Astrocyte (in vitro differentiated cells and primary cell): ENCODE data around the gene CPNE1. TPM values are rescaled to one million over a fixed set of nuclear protein-coding genes. Genes with fewer than 3 reads are reported as not detected.

Experiments used
- DNase-seq: peaks from one replicate; pipeline ENCODE4 v3.0.0-alpha.2; 2010; ENCODE audit warnings: low read depth
- FAIRE-seq: peaks from 2 replicates; lab custom pipeline; 2011; peaks lifted over from hg19 to GRCh38; lab: Jason Lieb, UNC
- H2AFZ ChIP-seq: 2 replicates; pipeline ENCODE4 v1.6.0; 2012; ENCODE audit warnings: low read depth, low read length, inconsistent platforms
- H3K27ac ChIP-seq: 2 replicates; pipeline ENCODE4 v1.5.1; 2011; ENCODE audit warnings: low read depth, low read length, inconsistent platforms
- H3K27me3 ChIP-seq: 2 replicates; pipeline ENCODE4 v1.6.0; 2011; ENCODE audit warnings: low read length, inconsistent platforms; ENCODE audit not compliant: insufficient read depth
- H3K36me3 ChIP-seq: 2 replicates; pipeline ENCODE4 v1.5.1; 2011; ENCODE audit warnings: low read length, inconsistent platforms; ENCODE audit not compliant: insufficient read depth
- H3K4me1 ChIP-seq: 2 replicates; pipeline ENCODE4 v1.5.1; 2011; ENCODE audit warnings: low read length, inconsistent platforms; ENCODE audit not compliant: insufficient read depth
- H3K4me2 ChIP-seq: 2 replicates; pipeline ENCODE4 v1.6.0; 2012; ENCODE audit warnings: low read length, inconsistent platforms
- H3K4me3 ChIP-seq: 2 replicates; pipeline ENCODE4 v1.5.1; 2011; ENCODE audit warnings: low read depth, mild to moderate bottlenecking, low read length, inconsistent platforms; ENCODE audit not compliant: insufficient read depth
- H3K79me2 ChIP-seq: 2 replicates; pipeline ENCODE4 v1.6.0; 2012; ENCODE audit warnings: mild to moderate bottlenecking, low read length, inconsistent platforms; ENCODE audit not compliant: insufficient read depth
- H3K9ac ChIP-seq: 2 replicates; pipeline ENCODE4 v1.6.0; 2012; ENCODE audit warnings: mild to moderate bottlenecking, low read length, inconsistent platforms
- H3K9me3 ChIP-seq: 2 replicates; pipeline ENCODE4 v1.5.1; 2012; ENCODE audit warnings: low read depth, mild to moderate bottlenecking, low read length, inconsistent platforms; ENCODE audit not compliant: insufficient read depth
- H4K20me1 ChIP-seq: 2 replicates; pipeline ENCODE4 v1.6.0; 2012; ENCODE audit warnings: low read length, inconsistent platforms; ENCODE audit not compliant: insufficient read depth
- H3K27ac Mint-ChIP-seq: one replicate; pipeline ENCODE4 v1.8.0; 2021; ENCODE audit warnings: mild to moderate bottlenecking, mixed read lengths; ENCODE audit not compliant: unreplicated experiment
- H3K27me3 Mint-ChIP-seq: one replicate; pipeline ENCODE4 v1.8.0; 2021; ENCODE audit warnings: low read depth, mixed read lengths; ENCODE audit not compliant: unreplicated experiment
- H3K36me3 Mint-ChIP-seq: one replicate; pipeline ENCODE4 v1.8.0; 2021; ENCODE audit warnings: low read depth, mixed read lengths; ENCODE audit not compliant: unreplicated experiment
- H3K4me1 Mint-ChIP-seq: one replicate; pipeline ENCODE4 v1.8.0; 2021; ENCODE audit warnings: low read depth, mixed read lengths; ENCODE audit not compliant: unreplicated experiment
- H3K4me3 Mint-ChIP-seq: one replicate; pipeline ENCODE4 v1.8.0; 2021; ENCODE audit warnings: mild to moderate bottlenecking, moderate library complexity, mixed read lengths; ENCODE audit not compliant: unreplicated experiment
- H3K9me3 Mint-ChIP-seq: one replicate; pipeline ENCODE4 v1.8.0; 2021; ENCODE audit warnings: mild to moderate bottlenecking, mixed read lengths; ENCODE audit not compliant: unreplicated experiment
- EZH2 ChIP-seq: IDR thresholded peaks from 2 replicates; pipeline ENCODE4 v1.6.1; 2012; ENCODE audit warnings: mild to moderate bottlenecking, low read length, inconsistent platforms; ENCODE audit not compliant: insufficient read depth
- total RNA-seq: library from RNA; stranded (reverse); gene quantifications from 2 replicates; pipeline ENCODE4 v1.2.1, GENCODE V29; 2021
- TF ChIP-seq, protein P1 (sequence below): IDR thresholded peaks from 2 replicates; pipeline ENCODE4 v1.5.1; 2011; ENCODE audit warnings: low read depth, mild to moderate bottlenecking, inconsistent platforms, low read length, moderate library complexity; ENCODE audit not compliant: insufficient read depth

The CPNE1 gene
- total RNA-seq, 1 donor from 2014 or later: 194 TPM

DNA sequence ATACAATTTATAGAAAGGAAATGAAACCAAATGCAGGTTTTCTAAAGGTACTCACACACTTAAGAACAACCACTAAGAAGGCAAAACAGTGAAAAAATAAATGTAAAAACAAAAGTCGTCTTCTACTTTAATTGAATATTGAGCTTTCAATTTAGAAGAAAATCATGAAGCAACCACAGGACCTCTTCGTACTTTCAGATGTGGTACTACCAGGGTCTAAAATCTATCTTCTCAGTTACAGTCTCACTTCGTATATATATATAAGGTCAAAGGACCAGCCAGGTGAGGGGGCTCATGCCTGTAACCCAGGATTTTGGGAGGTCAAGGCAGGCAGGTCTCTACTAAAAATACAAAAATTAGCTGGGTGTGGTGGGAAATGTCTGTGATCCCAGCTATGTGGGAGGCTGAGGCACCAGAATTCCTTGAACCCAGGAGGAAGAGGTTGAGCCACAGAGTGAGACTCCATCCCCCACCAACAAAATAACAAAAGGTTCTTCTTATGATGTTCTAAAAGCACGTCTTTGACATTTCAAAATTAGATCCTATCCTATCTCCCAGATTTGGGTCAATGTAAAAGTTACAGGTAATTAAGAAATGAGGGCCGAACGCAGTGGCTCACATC is 47.0 kb upstream of the CPNE1 start:
- Histone ChIP-seq H3K4me3 (no peak overlapping the region), H3K36me3 (peaks cover 85% of the 10 kb centered on the region), H3K4me2 (no peak overlapping the region), H3K9ac (no peak overlapping the region), H3K27ac (no peak overlapping the region), H3K27me3 (no peaks in the 10 kb centered on the region), H3K9me3 (no peaks in the 10 kb centered on the region), H3K79me2 (peaks cover 96% of the 10 kb centered on the region), H2AFZ (no peak overlapping the region), H4K20me1 (peaks cover 91% of the 10 kb centered on the region), H3K4me1 (no peaks in the 10 kb centered on the region)
- TF ChIP-seq EZH2: no peak
- TF ChIP-seq, protein P1, sequence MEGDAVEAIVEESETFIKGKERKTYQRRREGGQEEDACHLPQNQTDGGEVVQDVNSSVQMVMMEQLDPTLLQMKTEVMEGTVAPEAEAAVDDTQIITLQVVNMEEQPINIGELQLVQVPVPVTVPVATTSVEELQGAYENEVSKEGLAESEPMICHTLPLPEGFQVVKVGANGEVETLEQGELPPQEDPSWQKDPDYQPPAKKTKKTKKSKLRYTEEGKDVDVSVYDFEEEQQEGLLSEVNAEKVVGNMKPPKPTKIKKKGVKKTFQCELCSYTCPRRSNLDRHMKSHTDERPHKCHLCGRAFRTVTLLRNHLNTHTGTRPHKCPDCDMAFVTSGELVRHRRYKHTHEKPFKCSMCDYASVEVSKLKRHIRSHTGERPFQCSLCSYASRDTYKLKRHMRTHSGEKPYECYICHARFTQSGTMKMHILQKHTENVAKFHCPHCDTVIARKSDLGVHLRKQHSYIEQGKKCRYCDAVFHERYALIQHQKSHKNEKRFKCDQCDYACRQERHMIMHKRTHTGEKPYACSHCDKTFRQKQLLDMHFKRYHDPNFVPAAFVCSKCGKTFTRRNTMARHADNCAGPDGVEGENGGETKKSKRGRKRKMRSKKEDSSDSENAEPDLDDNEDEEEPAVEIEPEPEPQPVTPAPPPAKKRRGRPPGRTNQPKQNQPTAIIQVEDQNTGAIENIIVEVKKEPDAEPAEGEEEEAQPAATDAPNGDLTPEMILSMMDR: no peak
- Mint-ChIP-seq H3K4me3 (peak overlapping the region; percentile 57), H3K27ac (peak overlapping the region; percentile 41), H3K36me3 (peaks cover 21% of the 10 kb centered on the region), H3K4me1 (peaks cover 24% of the 10 kb centered on the region), H3K27me3 (no peaks in the 10 kb centered on the region), H3K9me3 (no peaks in the 10 kb centered on the region)
- FAIRE-seq (no peak), DNase-seq (no peak)

DNA sequence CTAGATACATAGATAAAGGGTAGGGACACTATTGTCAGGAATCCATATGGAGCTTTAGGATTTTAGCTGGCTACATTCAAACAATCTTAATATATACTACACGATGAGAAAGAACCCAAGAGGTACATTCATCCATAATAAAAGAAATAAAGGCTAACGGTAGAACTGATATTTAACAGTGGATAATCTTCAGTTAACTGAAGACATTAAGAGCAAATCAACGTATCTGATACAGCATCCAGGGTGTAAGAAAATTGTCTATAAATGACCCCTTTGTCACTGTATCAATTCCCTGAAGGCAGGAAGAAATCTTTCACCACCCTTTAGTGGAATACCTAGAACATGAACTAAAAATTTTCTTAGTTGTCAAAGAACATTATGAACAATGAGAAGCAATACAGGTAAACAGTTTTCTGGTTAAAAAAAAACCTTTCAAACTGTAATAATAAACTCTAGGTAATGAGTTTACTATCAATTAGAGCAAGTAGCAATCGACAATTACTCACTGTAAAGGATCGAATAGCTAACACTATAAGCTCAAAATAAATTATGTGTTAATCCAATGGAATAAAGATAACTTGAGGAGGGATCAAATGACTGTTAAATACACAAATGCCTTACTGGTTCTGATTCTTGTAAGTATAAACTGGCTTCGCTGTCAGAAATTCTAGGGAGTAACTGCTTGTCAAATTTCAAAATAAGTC is 46.3 kb upstream of the CPNE1 start:
- no peak overlapping the region for H2AFZ ChIP-seq
- DNase-seq (no peak), FAIRE-seq (peak; percentile 23)
- no peaks in the 10 kb centered on the region for H3K27me3 ChIP-seq
- Mint-ChIP-seq H3K9me3 (no peaks in the 10 kb centered on the region), H3K27ac (peak overlapping the region; percentile 41), H3K4me1 (peaks cover 24% of the 10 kb centered on the region), H3K36me3 (peaks cover 21% of the 10 kb centered on the region), H3K27me3 (no peaks in the 10 kb centered on the region), H3K4me3 (no peak overlapping the region)
- no peak overlapping the region for H3K4me2 ChIP-seq
- no peaks in the 10 kb centered on the region for H3K9me3 ChIP-seq
- no peak overlapping the region for H3K27ac ChIP-seq
- peaks cover 90% of the 10 kb centered on the region for H4K20me1 ChIP-seq
- peaks cover 85% of the 10 kb centered on the region for H3K36me3 ChIP-seq
- H3K9ac ChIP-seq: no peak overlapping the region
- H3K79me2 ChIP-seq: peaks cover 95% of the 10 kb centered on the region
- H3K4me3 ChIP-seq: no peak overlapping the region
- no peaks in the 10 kb centered on the region for H3K4me1 ChIP-seq
- TF ChIP-seq, protein P1: no peak
- no peak for TF ChIP-seq EZH2

DNA sequence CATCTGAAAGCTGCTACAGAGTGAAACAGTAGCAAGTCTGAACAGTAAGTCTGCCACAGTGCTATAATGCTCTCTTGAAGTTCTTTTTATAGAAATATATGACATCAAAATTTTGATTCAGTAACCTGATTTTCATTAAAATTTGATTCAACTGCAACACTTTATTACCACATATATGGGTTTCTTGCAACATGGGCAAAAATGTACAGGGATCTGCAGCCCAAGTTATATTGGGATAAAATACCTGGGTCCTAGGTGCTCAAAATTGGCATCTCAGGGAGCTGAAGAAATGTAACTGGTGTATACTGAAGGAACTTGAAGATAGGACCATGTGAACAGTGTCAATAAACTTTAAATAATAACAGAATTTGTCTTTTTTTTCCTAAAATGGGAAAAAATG is 45.3 kb upstream of the CPNE1 start:
- no peaks in the 10 kb centered on the region for H3K27me3 ChIP-seq
- no peak overlapping the region for H3K4me3 Mint-ChIP-seq
- H3K9ac ChIP-seq: no peak overlapping the region
- FAIRE-seq (no peak), DNase-seq (no peak)
- no peak overlapping the region for H3K4me2 ChIP-seq
- no peak overlapping the region for H3K27ac Mint-ChIP-seq
- no peaks in the 10 kb centered on the region for H3K4me1 ChIP-seq
- H3K36me3 Mint-ChIP-seq: peaks cover 14% of the 10 kb centered on the region
- peaks cover 94% of the 10 kb centered on the region for H3K79me2 ChIP-seq
- peaks cover 91% of the 10 kb centered on the region for H4K20me1 ChIP-seq
- H3K4me1 Mint-ChIP-seq: peaks cover 24% of the 10 kb centered on the region
- no peak overlapping the region for H2AFZ ChIP-seq
- no peak overlapping the region for H3K27ac ChIP-seq
- H3K36me3 ChIP-seq: peaks cover 88% of the 10 kb centered on the region
- H3K4me3 ChIP-seq: no peak overlapping the region
- no peaks in the 10 kb centered on the region for H3K9me3 Mint-ChIP-seq
- no peaks in the 10 kb centered on the region for H3K9me3 ChIP-seq
- TF ChIP-seq, protein P1: no peak
- no peak for TF ChIP-seq EZH2
- no peaks in the 10 kb centered on the region for H3K27me3 Mint-ChIP-seq
